Natural killer cell (primary cell): Measurements from ENCODE around the gene ATXN2L. TPM values are rescaled to one million over a fixed set of nuclear protein-coding genes. Genes with fewer than 3 reads are reported as not detected.
A peak's percentile ranks its signal among the peaks of the same experiment; 100 is the strongest.

Experiments used
- ATAC-seq, 3 donors: fragments of 150-1000 bp in 2 of 3; fragments of 200-7000 bp in 1 of 3; cut with Tn5 transposase; 1 replicate in 1 of 3; 2 replicates in 2 of 3; pipeline ENCODE4 v1.10.0; 2021; ENCODE audit warnings: mild to moderate bottlenecking in 2 of 3, moderate library complexity in 2 of 3
- DNase-seq, 2 donors: peaks; one replicate each; pipeline versions ENCODE4 v3.0.0 to v3.0.0-alpha.2; 2013 to 2021; ENCODE audit warnings: mixed read lengths in 1 of 2
- H3K27ac ChIP-seq: one replicate; pipeline ENCODE4 v1.5.1; 2013; ENCODE audit warnings: mild to moderate bottlenecking, low read length
- H3K27me3 ChIP-seq: one replicate; pipeline ENCODE4 v1.6.1; 2013; ENCODE audit warnings: low read length; ENCODE audit not compliant: control insufficient read depth, insufficient read depth
- H3K36me3 ChIP-seq: one replicate; pipeline ENCODE4 v1.6.1; 2013; ENCODE audit warnings: low read length; ENCODE audit not compliant: control insufficient read depth, insufficient read depth
- H3K4me1 ChIP-seq: one replicate; pipeline ENCODE4 v1.6.1; 2013; ENCODE audit warnings: low read length; ENCODE audit not compliant: control insufficient read depth, insufficient read depth
- H3K4me3 ChIP-seq: one replicate; pipeline ENCODE4 v1.5.1; 2013; ENCODE audit warnings: low read length
- H3K9me3 ChIP-seq: one replicate; pipeline ENCODE4 v1.6.1; 2013; ENCODE audit warnings: low read length; ENCODE audit not compliant: control insufficient read depth, insufficient read depth
- H3K27ac Mint-ChIP-seq, 2 donors: one replicate each; pipeline ENCODE4 v1.8.0; 2022; ENCODE audit warnings: mild to moderate bottlenecking in 2 of 2, mixed read lengths in 2 of 2, moderate library complexity in 1 of 2
- H3K27me3 Mint-ChIP-seq, 2 donors: one replicate each; pipeline ENCODE4 v1.8.0; 2022; ENCODE audit warnings: low read depth in 2 of 2, mixed read lengths in 2 of 2
- H3K36me3 Mint-ChIP-seq: one replicate; pipeline ENCODE4 v1.8.0; 2022; ENCODE audit warnings: mixed read lengths
- H3K4me1 Mint-ChIP-seq, 2 donors: one replicate each; pipeline ENCODE4 v1.8.0; 2022; ENCODE audit warnings: mixed read lengths in 2 of 2
- H3K4me3 Mint-ChIP-seq: one replicate; pipeline ENCODE4 v1.8.0; 2022; ENCODE audit warnings: mild to moderate bottlenecking, moderate library complexity, mixed read lengths
- H3K9me3 Mint-ChIP-seq, 2 donors: one replicate each; pipeline ENCODE4 v1.8.0; 2022; ENCODE audit warnings: mixed read lengths in 2 of 2
- WGBS: methylation state at CpG from one replicate; pipeline ENCODE4 v1.1.7; 2013; ENCODE audit warnings: missing lambda C conversion rate; ENCODE audit not compliant: insufficient coverage; 5-methylcytosine and 5-hydroxymethylcytosine counted together
- intact Hi-C: fragments of 100-400 bp; cut with micrococcal nuclease; formaldehyde crosslinking; loops from one replicate; pipeline ENCODE4 v1.14.2; 2022
- total RNA-seq, 4 donors: library from RNA; stranded (reverse); fragments of 120-200 nt in 1 of 4; gene quantifications; one replicate each; pipeline versions ENCODE4 v1.2.3 to v1.2.4, GENCODE V29; 2013 to 2022
- TF ChIP-seq, protein P1 (sequence below): fragments of 200-600 bp; IDR thresholded peaks from one replicate; pipeline ENCODE4 v1.8.0; 2022; ENCODE audit warnings: antibody characterized with exemption

Gene ATXN2L
- total RNA-seq, 3 donors from 2014 or later (not counting 1 experiment from before 2014, with no cell fraction given), result 350 to 451 (median 416) TPM

DNA sequence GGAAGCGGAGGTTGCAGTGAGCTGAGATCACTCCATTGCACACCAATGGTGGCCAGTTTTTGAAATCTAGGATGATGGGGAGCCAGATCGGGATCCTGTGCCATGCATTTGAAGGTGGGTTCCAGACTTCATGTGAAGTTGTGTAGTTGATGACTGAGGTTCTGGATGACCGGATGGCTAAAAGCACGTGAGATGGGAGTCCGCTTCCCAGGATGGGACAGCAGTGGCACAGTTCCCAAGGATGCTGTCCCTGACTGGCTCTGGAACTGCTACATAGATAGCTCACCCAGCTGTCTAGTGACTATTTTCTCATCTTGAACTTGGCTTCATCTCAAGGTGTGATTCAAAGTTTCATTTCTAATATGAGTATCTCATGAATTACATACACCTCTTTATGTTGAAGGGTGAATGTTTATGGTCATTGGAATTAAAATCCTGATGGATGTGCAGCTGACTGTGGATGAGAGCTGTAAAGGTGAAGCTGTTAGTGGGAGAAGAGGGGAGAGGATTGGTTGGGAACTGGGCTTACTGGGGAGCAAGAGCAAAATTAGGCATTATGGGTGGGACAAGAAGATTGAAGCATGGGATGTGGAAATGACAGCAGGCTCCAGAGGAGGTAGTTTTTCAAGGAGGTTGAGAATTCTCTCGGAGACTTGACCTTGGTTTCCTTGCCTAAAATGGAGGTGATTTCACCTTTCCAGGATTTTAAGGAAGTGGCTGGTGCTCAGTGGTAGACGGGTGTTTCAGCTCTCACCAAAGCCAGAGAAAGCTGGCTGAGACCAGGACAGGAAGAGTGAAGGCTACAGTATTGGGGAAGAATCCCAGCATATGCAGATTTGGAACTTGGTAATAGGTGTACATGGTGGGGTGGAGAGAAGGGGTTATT is 15.1 kb downstream of the ATXN2L start:
- Mint-ChIP-seq H3K9me3 (no peaks in the 10 kb centered on the region), H3K27ac (peak overlapping the region; percentile 17 to 71), H3K36me3 (peaks cover 10% of the 10 kb centered on the region), H3K27me3 (no peaks in the 10 kb centered on the region), H3K4me1 (peaks cover 6 to 21% of the 10 kb centered on the region in 2 donors), H3K4me3 (no peak overlapping the region)
- Histone ChIP-seq H3K27ac (no peak overlapping the region), H3K4me1 (no peaks in the 10 kb centered on the region), H3K36me3 (peaks cover 56% of the 10 kb centered on the region), H3K4me3 (no peak overlapping the region), H3K27me3 (no peaks in the 10 kb centered on the region), H3K9me3 (no peaks in the 10 kb centered on the region)
- TF ChIP-seq, protein P1, sequence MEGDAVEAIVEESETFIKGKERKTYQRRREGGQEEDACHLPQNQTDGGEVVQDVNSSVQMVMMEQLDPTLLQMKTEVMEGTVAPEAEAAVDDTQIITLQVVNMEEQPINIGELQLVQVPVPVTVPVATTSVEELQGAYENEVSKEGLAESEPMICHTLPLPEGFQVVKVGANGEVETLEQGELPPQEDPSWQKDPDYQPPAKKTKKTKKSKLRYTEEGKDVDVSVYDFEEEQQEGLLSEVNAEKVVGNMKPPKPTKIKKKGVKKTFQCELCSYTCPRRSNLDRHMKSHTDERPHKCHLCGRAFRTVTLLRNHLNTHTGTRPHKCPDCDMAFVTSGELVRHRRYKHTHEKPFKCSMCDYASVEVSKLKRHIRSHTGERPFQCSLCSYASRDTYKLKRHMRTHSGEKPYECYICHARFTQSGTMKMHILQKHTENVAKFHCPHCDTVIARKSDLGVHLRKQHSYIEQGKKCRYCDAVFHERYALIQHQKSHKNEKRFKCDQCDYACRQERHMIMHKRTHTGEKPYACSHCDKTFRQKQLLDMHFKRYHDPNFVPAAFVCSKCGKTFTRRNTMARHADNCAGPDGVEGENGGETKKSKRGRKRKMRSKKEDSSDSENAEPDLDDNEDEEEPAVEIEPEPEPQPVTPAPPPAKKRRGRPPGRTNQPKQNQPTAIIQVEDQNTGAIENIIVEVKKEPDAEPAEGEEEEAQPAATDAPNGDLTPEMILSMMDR, result no peak
- no peak for DNase-seq
- intact Hi-C loops, result no loop called here
- ATAC-seq, result no peak
- WGBS, result 93% methylated on average over 7 of the region's 7 CpGs

DNA sequence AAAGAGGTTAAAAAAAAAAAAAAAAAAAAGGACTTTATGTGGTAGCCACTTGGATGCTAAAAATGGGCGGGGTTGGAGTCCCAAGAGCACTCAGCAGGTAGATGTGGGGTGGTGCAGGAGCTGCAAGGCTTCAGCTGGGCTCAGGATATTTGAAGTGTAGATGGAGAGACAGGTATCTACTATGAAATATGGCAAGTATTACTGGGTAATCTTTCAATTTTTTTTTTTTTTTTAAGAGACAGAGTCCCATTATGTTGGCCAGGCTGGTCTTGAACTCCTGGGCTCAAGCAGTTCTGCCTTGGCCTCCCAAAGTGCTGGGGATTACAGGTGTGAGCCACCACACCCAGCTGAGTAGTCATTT is 15.7 kb downstream of the ATXN2L start:
- WGBS, result 96% methylated on average over 1 of the region's 1 CpG
- Mint-ChIP-seq H3K4me3 (no peak overlapping the region), H3K27me3 (no peaks in the 10 kb centered on the region), H3K36me3 (peaks cover 3% of the 10 kb centered on the region), H3K9me3 (no peaks in the 10 kb centered on the region), H3K27ac (peak overlapping the region; percentile 17 to 71), H3K4me1 (peaks cover 3 to 15% of the 10 kb centered on the region in 2 donors)
- H3K4me1 ChIP-seq, result no peaks in the 10 kb centered on the region
- ATAC-seq (no peak), DNase-seq (no peak)
- TF ChIP-seq, protein P1, result no peak
- no peaks in the 10 kb centered on the region for H3K9me3 ChIP-seq
- H3K4me3 ChIP-seq, result no peak overlapping the region
- peaks cover 56% of the 10 kb centered on the region for H3K36me3 ChIP-seq
- intact Hi-C loops, result no loop called here
- no peaks in the 10 kb centered on the region for H3K27me3 ChIP-seq
- no peak overlapping the region for H3K27ac ChIP-seq

DNA sequence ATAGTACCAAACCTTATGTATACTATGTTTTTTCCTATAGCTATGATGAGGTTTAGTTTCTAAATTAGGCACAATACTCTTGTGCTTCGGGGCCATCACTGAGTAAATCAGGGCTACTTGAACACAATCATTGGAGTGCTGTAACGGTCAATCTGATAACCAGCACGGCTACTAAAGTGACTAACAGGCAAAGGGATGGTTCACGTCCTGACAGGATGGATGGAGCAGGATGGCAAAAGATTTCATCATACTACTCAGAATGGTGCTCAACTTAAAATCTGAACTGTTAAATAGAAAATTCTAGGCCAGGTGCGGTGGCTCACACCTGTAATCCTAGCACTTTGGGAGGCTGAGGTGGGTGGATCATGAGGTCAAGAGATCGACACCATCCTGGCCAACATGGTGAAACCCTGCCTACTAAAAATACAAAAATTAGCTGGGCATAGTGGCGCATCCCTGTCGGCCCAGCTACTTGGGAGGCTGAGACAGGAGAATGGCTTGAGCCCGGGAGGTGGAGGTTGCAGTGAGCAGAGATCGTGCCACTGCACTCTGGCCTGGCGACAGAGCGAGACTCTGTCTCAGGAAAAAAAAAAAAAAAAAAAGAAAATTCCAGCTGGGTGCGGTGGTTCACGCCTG is 16.3 kb downstream of the ATXN2L start:
- peaks cover 0 to 12% of the 10 kb centered on the region in 2 donors for H3K4me1 Mint-ChIP-seq
- H3K27ac ChIP-seq, result no peak overlapping the region
- intact Hi-C loops, result no loop called here

More for the DNA sequence above, 16.3 kb downstream of the ATXN2L start:
- Histone ChIP-seq H3K9me3 (no peaks in the 10 kb centered on the region), H3K4me1 (no peaks in the 10 kb centered on the region), H3K36me3 (peaks cover 57% of the 10 kb centered on the region), H3K4me3 (no peak overlapping the region), H3K27me3 (no peaks in the 10 kb centered on the region)
- Mint-ChIP-seq H3K27me3 (no peaks in the 10 kb centered on the region), H3K4me3 (no peak overlapping the region), H3K27ac (peak overlapping the region in 1 of 2 donors; percentile 17), H3K36me3 (no peaks in the 10 kb centered on the region), H3K9me3 (no peaks in the 10 kb centered on the region)
- 97% methylated on average over 14 of the region's 14 CpGs for WGBS
- ATAC-seq (no peak), DNase-seq (no peak)
- TF ChIP-seq, protein P1, result no peak
